ENCODE results near the gene ANXA6.

ANXA6 gene

DNA sequence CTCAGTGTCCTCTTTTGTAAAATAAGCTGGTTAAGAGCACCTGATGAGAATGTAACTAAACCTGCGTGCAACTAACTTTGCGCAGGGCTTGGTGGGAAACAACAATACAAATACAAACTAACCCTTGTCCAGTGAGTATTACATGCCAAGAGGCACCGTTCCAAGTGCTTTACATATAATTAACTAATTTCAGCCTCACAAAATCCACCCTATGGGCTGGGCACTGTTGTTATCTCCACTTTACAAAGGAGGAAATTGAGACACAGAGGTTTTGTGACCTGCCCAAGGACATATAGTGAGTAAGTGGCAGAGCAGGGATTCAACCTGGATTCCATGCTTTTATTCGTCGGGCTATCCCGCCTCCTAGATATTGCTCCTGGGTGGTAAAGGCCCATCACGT, 50.5 kb downstream of the ANXA6 start:
- H3K4me3 ChIP-seq (replicated peaks; ENCODE audit: low read depth, low read length): no peak overlapping the region
- no peak for DNase-seq (ENCODE audit: extremely low read depth, low read depth)
- TF ChIP-seq, protein P1, sequence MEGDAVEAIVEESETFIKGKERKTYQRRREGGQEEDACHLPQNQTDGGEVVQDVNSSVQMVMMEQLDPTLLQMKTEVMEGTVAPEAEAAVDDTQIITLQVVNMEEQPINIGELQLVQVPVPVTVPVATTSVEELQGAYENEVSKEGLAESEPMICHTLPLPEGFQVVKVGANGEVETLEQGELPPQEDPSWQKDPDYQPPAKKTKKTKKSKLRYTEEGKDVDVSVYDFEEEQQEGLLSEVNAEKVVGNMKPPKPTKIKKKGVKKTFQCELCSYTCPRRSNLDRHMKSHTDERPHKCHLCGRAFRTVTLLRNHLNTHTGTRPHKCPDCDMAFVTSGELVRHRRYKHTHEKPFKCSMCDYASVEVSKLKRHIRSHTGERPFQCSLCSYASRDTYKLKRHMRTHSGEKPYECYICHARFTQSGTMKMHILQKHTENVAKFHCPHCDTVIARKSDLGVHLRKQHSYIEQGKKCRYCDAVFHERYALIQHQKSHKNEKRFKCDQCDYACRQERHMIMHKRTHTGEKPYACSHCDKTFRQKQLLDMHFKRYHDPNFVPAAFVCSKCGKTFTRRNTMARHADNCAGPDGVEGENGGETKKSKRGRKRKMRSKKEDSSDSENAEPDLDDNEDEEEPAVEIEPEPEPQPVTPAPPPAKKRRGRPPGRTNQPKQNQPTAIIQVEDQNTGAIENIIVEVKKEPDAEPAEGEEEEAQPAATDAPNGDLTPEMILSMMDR (IDR thresholded peaks at IDR 0.05; ENCODE audit: low read depth, low read length, missing control alignments): no peak

DNA sequence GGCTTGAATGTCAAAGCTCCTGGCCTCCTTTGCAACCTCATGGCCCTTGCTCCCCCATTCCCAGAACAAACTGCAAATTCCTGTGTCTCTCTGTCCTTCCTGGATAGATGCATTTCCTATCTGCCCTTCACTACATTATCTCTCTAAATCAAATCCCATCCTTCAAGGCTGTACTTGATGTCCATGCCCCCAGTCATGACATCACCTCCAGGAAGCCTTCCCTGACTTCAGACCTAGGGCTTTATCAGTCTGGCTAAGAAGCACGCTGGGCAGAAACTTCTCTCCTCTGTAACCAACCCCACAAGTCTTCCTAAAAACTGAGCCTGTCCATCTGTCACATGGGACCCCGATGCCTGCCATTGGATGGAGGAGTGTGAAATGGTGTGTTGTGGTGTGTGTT, 51.1 kb downstream of the ANXA6 start:
- H3K4me3 ChIP-seq (replicated peaks; ENCODE audit: low read depth, low read length): no peak overlapping the region
- no peak for DNase-seq (ENCODE audit: extremely low read depth, low read depth)
- TF ChIP-seq, protein P1 (IDR thresholded peaks at IDR 0.05; ENCODE audit: low read depth, low read length, missing control alignments): no peak

DNA sequence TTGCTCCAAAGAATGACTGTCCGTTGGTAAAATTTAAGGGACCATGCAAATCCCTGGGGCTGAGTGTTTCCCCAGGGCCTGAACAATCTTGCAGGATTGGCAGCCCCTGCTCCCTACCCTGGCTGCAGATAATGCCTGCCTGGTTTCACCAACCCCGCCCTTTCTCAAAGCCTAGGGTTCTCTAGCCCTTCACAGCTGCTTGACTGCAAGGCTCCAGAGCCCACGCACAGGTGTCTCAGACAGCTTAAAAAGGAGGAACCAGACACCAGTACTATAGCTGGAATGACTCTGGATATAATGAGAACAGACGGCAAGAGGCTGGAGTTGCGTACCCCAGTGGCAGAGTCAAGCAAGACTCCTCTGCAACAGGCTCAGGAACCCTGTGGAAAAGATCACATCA, 51.5 kb downstream of the ANXA6 start:
- DNase-seq (ENCODE audit: extremely low read depth, low read depth): no peak
- TF ChIP-seq, protein P1 (IDR thresholded peaks at IDR 0.05; ENCODE audit: low read depth, low read length, missing control alignments): no peak
- H3K4me3 ChIP-seq (replicated peaks; ENCODE audit: low read depth, low read length): no peak overlapping the region

DNA sequence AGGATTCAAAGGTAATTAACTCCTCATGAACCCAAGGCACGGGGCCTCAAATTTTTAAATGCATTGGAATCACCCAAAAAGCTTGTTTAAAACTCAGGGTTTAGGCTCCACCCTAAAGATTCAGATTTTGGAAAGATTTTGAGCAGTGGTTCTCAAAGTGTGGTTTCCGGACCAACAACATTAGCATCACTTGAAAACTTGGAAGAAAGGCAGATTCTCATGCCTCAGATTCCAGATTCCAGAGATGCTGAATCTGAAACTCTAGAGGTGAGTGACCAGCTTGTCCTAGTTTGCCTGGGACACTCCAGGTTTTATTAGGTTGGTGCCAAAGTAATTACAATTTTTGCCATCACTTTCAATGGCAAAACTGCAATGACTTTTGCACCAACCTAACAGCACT, 52.0 kb downstream of the ANXA6 start:
- no peak overlapping the region for H3K4me3 ChIP-seq (replicated peaks; ENCODE audit: low read depth, low read length)
- no peak for DNase-seq (ENCODE audit: extremely low read depth, low read depth)
- TF ChIP-seq, protein P1 (IDR thresholded peaks at IDR 0.05; ENCODE audit: low read depth, low read length, missing control alignments): no peak

DNA sequence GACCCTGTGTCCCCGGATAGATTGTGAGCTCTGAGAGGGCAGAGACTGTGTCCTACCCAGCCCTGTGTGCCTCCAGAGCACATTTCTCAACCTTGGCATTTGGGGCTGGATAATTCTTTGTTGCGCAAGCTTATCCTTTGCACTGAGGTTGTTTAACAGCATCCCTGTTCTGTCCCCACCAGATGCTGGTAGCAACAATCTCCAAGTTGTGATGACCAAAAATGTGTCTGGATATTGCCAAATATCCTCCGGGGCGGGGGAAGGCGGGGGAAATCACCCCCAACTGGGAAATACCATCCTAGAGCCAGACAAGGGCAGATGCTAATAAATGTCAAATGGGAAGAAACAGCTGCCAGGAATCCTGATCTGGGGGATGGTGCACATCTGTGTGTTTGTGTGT, 52.8 kb downstream of the ANXA6 start:
- no peak overlapping the region for H3K4me3 ChIP-seq (replicated peaks; ENCODE audit: low read depth, low read length)
- TF ChIP-seq, protein P1 (IDR thresholded peaks at IDR 0.05; ENCODE audit: low read depth, low read length, missing control alignments): no peak
- DNase-seq (ENCODE audit: extremely low read depth, low read depth): no peak

DNA sequence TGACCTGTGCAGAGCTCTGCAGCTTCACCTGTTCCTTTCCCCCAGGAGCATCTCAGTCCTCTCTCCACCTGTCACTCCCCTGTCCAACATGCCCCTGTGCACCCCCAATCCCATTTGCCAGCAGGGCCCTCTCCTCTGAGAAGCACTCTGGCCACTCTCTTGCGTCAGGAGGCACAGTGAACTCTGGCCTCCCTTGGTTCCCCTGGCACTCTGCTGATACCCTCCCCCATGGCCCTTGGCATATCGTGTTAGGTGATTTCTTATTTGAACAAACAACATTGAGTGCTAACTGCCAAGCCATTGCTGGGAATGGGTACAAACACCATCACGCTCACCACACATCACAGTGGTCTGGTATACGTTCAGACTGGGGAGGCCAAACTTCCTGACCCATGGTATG, 55.8 kb downstream of the ANXA6 start:
- TF ChIP-seq, protein P1 (IDR thresholded peaks at IDR 0.05; ENCODE audit: low read depth, low read length, missing control alignments): no peak
- DNase-seq (ENCODE audit: extremely low read depth, low read depth): no peak
- no peak overlapping the region for H3K4me3 ChIP-seq (replicated peaks; ENCODE audit: low read depth, low read length)

DNA sequence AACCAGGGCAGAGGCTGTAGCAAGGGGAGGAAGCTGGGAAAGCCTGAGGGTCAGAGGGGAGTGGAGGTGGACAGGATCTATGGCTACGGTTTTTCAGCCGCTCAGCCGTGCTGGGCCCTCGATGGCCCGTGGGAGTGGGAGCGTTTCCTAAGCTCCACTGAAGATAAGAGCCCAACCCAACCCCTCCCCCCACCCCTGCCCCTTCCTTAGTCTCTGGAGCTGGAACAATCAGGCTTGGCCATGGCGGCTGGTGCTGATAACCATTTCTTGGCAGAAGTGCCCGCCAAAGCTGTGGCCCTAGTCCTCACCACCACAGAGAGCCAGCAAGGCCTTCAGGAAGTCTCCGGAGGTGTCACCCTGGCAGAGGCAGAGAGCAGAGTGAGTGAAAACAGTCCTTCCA, 56.4 kb downstream of the ANXA6 start:
- TF ChIP-seq, protein P1 (IDR thresholded peaks at IDR 0.05; ENCODE audit: low read depth, low read length, missing control alignments): no peak
- no peak overlapping the region for H3K4me3 ChIP-seq (replicated peaks; ENCODE audit: low read depth, low read length)
- no peak for DNase-seq (ENCODE audit: extremely low read depth, low read depth)
